Measurements from ENCODE around the gene MKS1.

MKS1 gene

DNA sequence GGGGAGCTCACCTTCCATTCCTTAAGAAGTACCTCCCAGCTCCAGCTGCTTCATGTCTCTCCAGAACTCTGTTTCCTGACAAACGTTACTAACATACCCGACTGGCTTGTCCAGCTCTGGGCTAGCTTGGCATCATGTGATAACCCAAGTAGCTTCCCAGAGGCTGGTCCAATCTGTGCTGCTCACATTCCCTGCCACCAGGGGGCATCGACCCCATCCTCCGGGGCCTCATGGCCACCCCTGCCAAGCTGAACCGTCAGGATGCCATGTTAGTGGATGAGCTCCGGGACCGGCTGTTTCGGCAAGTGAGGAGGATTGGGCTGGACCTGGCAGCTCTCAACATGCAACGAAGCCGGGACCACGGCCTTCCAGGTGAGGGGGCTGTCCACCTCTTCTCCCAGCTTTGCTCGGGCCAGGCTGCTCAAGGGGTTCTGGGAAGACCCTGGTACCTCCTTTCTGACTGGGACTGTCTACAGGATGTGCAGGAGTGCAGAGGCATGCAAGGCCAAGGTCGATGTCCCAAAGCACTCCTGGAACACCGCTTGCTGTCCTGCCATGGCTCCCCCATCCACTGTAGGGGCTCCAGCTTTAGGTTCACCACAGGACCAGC is 18.9 kb downstream of the MKS1 start:
- DNase-seq (ENCODE audit: low spot score), result peak; percentile 55

DNA sequence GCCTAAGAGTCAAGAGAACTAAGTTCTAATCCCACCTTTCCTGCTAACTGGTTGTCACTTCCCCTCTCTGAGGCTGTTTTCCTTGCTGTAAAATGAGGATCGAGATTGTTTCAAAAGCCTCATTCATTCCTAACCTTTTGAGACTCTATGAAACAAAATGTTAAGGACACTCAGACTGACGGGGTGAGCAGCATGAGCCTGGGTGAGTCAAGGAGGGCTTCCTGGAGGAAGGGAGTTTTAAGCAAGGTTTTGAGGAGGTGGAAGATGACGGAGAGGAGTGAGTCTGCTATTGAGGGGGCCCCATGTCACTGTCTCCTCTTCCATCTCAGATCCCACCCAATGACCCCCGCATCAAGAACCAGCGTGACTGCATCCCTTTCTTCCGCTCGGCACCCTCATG is 22.4 kb downstream of the MKS1 start:
- no peak for DNase-seq (ENCODE audit: low spot score)

DNA sequence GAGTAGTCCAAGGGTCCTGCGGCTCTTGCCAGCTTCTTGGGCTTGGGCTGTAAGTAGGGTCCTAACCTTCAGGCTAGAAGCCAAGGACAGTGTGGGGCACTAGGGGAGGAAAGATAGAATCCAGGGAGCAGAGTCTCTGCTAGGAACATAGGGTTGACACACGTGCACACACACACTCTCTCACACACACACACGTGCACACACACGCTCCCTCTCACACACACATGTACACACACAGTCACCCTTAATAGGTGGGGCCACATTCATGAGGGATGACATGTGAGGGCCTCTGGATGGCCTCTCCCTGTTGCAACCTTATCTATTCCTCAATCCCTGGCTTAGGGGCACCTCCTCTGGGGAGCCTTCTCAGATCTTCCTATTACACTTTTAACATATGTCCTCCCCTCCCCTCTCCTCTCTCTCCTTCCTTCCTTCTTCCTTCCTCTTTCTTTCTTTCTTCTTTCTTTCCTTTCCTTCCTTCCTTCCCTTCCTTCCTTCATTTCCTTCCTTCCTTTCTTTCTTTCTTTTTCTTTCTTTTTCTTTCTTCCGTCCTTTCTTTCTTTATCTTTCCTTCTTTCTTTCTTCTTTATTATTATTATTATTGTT is 23.4 kb downstream of the MKS1 start:
- DNase-seq (ENCODE audit: low spot score), result no peak

DNA sequence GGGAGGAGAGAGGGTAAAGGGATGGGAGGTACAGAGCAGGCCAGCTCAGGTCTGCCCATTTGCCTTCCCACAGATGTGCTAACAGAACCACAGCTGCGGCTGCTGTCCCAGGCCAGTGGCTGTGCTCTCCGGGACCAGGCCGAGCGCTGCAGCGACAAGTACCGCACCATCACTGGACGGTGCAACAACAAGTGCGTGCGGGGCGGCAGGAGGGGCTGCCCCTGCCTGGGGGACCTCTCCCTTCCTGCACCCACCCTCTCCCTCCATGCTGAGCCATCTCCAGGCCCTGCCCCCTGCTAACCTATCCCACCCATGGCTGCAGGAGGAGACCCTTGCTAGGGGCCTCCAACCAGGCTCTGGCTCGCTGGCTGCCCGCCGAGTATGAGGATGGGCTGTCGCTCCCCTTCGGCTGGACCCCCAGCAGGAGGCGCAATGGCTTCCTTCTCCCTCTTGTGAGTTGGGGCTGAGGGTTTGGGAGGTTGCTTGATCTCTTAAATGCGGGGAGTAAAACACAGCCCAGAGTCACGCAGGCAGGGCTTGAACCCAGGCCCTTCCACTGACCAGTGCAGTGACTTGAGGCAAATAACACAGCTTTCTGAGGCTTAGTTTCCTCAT is 25.3 kb downstream of the MKS1 start:
- DNase-seq (ENCODE audit: low spot score), result no peak

DNA sequence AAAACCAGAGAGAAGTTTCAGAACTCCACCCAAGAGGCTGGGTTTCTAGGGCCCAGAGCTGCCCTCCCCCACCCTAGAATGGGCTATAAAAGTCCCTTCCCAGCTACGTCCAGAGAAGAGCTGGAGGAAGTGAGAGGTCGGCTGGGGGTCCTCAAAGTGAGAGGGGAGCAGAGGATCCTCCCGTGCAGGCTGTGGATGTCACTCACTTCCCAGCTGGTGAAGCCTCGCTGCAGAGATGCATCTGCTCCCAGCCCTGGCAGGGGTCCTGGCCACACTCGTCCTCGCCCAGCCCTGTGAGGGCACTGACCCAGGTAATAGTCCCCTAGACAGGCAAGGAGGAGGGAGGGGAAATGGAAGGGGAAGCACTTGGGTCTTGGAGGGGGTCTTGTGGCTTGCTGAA is 26.4 kb downstream of the MKS1 start, which contains the start of gene EPX:
TSS of gene EPX (plus strand) at position 115 of the 400 bp plus-strand sequence. CDS start at position 236, 121 bp downstream.
- no peak for DNase-seq (ENCODE audit: low spot score)

DNA sequence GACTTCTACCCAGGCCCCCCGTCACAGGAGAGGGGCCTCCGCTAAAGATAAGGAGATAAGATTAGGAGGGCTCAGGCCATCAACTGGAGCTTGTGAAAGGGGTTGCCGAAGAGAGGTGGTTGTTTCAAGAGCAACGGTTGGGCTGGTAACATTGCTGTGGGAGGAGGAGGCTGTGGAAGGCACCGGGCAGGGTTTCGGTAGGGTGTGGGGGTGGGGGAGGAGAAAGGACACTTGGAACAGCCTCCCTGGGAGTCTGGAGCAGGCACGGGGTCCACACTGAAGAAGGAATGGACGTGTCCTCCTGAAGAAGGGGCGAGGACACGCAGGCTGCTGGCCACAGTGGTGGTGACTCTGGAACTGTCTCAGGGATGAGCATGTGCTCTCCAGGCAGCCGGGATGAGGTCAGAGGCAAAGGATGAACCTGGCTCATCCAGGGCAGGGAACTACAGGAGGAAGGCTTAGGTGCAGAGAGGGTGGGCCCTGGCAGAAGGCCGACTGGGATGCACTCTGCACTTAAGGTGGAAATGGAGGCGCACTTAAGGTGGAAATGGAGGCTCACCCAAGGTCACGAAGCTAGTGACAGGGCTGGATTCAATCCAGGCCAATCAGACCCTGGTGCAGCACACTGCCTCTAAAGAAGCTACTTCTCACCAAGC is 27.7 kb downstream of the MKS1 start:
- no peak for DNase-seq (ENCODE audit: low spot score)

DNA sequence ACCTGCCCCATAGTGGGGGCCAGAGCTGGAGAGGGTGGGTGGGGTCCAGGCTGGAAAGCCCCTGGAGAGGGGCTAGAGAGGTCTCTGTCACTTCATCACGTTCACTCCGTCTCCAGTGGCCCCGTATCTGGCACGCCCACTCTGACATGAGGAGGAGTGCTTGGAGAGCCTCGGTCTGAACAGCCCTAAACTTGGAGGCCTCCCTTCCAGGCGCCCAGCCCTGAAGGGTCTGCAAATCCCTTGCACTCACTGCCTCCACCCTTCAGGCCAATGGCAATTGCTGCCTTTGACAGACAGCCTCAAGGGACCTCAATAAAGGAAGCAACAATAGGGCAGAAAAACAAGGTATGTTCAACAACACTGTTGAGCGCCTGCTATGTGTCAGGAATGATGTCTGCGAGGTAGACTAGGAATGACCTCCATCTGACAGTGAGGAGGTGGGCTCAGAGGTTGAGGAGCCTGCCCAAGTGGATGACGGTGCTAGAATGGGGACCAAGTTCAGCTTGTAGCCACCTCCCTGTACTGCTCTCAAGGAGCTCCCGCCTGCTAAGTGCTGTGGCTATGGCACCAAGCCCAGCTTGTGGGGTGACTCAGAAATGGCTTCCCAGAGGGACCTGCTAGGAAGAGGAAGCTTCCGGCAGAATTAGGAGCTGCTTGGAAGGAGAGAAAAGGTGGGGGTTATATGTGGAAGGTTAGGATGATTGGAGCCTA is 29.5 kb downstream of the MKS1 start:
- DNase-seq (ENCODE audit: low spot score), result peak; percentile 91

DNA sequence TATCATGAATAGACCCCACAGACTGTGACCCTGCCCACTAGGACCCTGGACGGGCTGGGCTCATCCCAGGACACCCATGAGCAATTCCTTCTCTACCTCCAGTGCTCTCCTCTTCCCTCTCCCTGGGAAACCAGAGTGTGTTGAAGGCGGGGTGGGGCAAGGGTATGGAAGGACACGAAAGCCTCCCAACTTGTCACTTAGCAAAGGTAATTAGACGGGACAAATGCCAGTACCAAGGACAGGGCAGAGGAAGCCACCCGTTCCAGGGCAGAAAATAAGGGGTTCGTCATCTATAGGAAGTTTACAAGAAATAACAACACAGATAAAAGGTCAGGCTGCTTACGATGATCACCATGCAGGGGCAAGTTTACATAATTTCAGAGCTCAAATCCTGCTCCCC is 31.4 kb downstream of the MKS1 start:
- DNase-seq (ENCODE audit: low spot score), result no peak

DNA sequence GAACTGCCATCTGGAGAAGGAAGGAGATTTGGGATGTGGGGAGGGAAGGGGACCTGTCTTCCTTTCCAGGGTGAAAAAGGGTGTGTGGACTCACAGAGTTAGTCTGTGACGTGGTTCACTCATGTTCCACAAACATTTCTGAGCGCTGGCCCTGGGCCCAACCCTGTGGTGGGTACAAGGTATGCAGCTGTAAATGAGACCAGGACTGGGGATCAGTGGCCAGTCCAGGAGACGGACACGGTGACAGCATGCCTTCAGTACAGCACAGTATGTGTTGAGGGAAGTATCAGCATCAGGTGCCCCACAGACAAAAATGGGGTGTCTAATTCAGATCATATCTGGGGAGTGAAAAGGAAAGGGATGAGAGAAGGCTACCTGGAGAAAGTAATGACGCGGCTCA is 32.0 kb downstream of the MKS1 start:
- DNase-seq (ENCODE audit: low spot score), result no peak

DNA sequence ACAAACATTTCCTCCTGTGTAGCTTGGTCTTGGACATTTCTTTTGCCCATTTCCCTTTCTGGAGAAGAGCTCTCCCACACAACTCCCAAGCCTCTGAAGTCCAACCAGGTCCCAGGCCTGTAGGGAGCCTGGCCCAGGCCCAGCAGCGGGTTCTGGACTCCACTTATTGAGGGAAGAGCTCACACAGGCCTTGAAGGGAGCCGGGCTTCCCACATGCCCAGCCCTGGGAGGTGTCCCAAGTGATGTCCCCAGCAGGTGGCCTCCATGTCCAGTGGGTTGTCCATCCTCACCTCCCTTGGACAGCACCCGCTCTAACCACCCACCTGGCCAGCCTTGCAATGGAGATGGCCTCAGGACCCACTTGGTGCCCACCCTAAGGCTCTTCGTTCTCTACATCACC is 32.5 kb downstream of the MKS1 start:
- DNase-seq (ENCODE audit: low spot score), result no peak

DNA sequence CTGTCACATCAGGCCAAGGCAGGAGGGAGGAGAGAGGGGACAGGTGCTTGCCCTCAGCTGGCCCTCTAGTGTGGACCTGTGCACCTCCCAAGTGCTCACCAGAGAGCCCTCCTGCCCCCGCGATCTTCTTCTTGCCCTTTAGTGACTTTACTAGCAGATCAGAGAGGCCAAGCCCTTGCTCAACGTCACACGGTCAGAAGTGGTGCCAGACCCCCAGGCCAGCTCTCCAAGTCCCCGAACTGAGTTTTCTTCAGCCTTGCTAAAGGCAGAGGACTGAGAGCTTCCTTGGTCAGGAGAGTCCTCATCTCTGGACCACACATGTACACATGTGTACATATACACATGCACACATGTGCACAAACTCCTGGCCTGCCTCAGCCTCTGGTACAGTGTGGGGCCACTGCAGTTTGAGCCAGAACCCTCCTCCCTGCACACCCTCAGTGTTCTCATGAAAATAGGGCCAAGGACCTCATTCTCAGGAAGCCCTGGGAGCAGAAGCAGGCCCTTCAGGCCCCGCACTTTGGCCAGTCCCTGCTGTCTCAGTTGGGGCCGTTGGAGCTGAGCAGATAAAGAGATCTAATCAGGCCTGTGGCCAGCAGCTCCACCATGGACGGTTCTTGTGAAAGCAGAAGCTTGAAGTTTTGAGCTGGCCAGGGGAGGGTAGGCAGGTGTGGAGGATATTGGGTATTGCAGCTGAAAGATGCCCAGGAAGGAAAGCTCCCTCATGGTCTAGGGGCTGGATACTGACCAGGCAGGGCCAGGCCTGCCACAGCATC is 33.9 kb downstream of the MKS1 start:
- DNase-seq (ENCODE audit: low spot score), result no peak

DNA sequence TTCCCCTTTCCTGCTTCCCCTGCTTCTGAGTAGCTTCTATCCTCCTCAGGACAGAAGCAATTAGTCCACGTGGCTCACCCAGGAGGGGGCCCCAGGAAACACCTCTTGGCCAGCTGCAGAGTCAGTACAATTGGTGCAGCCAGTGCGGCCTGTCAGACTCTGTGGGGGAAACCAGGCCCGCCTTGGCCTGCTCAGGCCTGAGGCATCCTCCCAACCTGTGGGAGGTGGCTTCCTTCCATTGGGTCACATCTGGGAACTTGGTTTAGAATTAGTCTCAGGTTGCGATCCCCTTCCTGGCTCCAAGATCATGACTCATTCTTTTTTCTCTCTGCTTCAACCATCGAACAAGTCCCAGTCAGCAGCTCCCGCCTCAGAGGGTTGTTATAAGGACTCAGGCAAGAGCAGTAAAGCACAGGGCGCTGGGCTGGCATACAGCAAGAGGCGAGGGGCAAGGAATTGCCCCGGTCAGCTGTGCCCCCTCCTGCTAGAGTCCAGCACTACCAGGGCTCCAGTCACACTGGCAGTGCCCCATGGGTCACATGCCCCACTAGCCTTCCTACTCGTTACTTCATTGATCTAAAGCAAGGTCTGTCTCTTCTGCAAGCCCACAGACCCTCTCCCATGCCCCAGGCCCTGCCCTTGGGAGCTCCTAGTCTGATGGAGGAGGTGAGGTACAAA is 34.6 kb downstream of the MKS1 start:
- no peak for DNase-seq (ENCODE audit: low spot score)

DNA sequence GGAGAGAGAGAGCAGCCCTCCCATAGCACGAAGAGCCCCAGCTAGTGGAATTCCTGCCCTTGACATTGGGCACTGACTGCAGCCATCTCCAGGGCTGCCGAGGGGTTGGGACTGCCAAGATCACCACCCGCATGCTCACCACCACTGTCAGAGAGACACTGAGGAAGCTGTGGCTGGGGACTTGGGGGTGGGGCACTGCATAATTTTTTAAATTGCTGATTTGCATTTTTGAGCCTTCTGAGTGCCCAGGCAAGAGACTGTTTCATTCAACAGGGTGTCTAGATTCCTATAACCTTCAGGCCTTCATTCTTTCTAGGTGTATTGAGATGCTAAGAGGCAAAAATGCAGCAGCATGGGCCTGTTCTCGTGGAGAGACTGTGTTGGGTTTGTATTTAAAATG is 35.5 kb downstream of the MKS1 start:
- DNase-seq (ENCODE audit: low spot score), result no peak

DNA sequence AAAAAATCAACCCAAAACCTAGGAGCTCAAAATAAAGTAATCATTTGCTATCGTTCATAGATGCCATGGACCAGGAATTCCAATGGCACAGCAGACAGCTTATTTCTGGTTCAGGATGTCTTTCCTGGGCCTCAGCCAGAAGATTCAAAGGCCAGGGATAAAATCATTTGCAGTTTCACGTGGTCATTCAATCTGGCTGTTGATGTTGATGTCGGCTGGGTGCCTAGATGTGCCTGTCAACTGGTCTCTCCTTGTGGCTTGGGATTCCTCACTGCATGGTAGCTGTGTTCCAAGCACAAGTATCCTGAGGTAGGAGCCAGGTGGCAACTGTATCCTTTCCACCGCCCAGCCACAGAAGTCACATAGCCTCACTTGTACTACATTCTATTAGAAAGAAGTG is 37.3 kb downstream of the MKS1 start:
- DNase-seq (ENCODE audit: low spot score), result no peak

DNA sequence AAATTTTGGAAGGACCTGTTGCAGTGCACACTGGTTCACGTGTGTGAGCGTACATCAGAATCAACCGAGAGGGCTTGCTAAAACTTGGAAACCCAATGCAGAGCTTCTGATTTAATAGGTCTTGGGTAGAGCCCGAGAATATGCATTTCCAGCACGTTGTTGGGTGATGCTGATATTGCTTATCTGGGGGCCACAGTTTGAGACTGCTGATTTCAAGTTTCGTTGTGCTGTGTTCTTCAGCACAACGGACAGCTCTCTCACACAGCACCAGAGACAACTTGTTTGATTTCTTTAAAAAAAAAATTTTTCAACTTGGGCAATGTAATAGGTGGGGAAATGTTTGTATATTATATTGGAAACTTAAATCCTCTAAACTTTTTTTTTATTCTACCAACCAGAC is 42.9 kb downstream of the MKS1 start:
- no peak for DNase-seq (ENCODE audit: low spot score)

DNA sequence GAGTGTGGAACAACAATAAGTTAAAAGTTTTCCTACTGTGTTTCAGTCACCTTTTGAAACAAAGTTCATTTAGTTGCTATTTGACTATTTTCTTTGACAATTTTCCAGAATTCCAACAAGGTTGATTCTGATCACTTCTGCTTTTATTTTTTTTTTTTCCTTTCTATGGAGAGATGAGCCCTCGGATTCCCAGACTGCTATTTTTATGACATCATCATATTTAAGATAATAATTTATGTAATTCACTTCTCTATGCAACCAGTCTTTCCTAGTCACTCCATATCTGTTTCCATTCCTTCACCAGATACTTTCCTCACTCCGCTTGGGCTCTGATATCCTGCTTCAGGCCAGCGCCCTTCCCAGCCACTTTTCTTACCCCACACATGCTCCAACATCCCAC is 44.2 kb downstream of the MKS1 start:
- DNase-seq (ENCODE audit: low spot score), result no peak

DNA sequence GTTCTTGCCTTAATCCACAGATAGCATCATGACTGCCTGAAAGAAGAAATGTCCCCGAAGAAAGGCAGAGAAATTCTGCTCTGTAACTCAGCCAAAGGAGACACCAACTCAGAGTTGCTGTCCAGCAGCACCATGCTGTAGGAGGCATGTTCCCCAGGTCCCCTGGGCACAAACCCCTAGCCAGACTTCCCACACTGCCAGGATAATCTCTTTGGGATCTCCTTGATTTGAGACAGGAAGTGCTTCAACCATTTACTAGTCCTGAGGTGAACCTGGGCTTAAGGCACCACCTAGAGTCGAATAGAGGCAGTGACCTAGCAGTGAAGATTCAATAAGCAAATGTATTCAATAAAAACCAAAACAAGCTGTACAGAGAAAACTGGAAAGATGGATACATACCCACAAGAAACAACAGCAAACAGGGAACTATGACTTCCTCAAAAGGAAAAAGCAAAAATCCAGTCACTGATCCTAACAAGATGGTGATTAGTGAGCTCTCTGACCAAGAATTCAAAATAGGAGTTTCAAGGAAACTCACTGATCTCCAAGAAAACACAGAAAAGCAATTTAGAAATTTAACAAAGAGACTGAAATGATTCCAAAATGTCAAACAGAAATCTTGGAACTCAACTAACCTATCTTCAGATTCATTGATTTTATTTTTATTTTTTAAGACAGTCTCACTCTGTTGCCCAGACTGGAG is 46.5 kb downstream of the MKS1 start:
- DNase-seq (ENCODE audit: low spot score), result no peak

DNA sequence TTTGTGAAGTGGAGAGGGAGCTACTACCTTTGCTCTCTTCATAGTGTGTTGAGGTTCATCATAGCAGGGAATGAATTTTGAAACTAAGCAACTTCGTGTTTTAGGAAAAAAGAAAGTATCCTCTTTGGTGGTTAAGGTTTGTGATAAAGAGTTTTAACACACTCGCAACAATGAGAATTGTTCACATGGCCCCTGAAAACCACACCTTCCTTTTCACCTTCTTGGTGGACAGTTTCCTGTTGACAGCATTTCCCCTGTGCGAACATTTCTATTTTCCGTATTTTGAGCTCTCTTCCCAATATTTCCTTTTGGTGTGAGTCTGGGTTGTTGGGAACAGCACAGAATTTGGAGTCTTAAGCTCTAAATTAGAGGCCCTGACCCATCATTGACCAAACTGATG is 48.4 kb downstream of the MKS1 start:
- DNase-seq (ENCODE audit: low spot score), result no peak

DNA sequence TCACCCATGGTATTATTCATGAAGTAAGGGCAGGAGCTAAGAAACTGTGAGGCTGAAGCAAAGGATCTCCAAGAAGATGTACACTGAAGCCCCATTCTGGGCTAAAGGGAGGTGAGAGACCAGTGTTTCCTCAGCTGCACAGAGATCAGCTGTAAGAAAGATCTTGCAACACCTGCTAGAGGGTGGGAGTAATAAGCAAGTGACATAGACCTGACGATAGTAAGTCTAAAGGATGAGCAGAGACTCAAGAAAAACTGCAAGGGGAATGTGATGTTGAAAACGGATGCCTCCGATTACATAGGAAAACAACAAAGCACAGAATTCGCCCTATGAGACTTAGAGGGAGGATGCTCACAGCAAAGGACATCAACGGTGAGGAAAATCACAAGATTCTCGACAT is 52.4 kb downstream of the MKS1 start, which contains the start of gene OR4D2:
TSS of gene OR4D2 (plus strand) at position 301 of the 400 bp plus-strand sequence. CDS start 2,674 bp downstream, outside the sequence.
- no peak for DNase-seq (ENCODE audit: low spot score)

DNA sequence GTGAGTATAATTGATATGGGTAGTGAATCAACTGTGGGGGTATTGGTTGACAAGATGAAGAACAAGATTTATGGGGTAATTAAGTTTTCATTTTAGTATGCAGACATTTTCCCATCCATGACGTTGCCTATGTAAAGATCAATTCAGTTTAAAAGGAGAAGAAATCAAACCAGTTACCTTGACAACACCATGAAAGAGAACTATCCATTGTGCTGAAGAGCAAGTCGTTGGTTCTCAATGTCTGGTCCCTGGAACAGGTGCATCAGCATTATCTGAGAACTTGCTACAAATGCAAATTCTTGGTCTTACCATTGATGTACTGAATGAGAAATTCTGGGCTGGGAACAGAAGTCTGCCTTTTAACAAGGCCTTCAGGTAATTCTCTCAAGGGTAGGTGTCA is 53.1 kb downstream of the MKS1 start:
- DNase-seq (ENCODE audit: low spot score), result no peak

Data from AG20443 (cell line).